Forelimb muscle (tissue), 1 donor: ENCODE data around the gene ZNRF3. TPM values are rescaled to one million over a fixed set of nuclear protein-coding genes. Genes with fewer than 3 reads are reported as not detected.
A peak's percentile ranks its signal among the peaks of the same experiment; 100 is the strongest.
"Not testable (repeated sequence)": the region's sequence is repeated elsewhere in the genome, so short reads cannot be mapped to it uniquely, and the experiment has no call there.

Experiments
- DNase-seq: peaks from one replicate; pipeline ENCODE4 v3.0.0-alpha.2; 2013; ENCODE audit warnings: low read depth
- polyA plus RNA-seq: library from polyadenylated mRNA; unstranded; fragments of 120-200 nt; gene quantifications from one replicate; pipeline ENCODE4 v1.2.1, GENCODE V29; 2013; ENCODE audit not compliant: insufficient read length

Gene ZNRF3
- polyA plus RNA-seq: 9.7 TPM

GRCh38 chr22:28882878-28883656, at the start of gene ZNRF3:
ZNRF3 (plus strand) TSS chr22:28883572; CDS start chr22:28883767, 195 bp downstream.
- DNase-seq: no peak

- DNase-seq: no peak
These were observed 47.7 kb upstream of the ZNRF3 start for GRCh38 chr22:28835630-28836189.

- no peak for DNase-seq
These were observed 45.7 kb upstream of the ZNRF3 start for GRCh38 chr22:28837640-28838039.

DNA sequence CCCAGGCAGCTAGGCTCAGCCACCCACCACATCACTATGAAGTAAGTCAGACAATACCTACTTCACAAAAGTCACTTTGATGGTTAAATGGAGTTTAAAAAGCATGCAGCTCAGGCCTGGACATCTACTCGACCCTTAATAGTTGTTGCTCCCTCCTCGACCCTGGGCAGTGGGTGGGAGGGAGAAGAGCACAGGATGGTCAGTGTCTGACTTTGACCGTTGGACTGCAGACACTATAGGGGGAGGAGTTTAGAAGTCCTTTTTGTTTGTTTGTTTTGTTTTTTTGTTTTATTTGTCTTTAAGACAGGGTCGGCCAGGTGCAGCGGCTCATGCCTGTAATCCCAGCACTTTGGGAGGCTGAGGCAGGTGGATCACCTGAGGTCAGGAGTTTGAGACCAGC, 44.4 kb upstream of the ZNRF3 start:
- no peak for DNase-seq

- DNase-seq: no peak
These were observed 42.3 kb upstream of the ZNRF3 start for GRCh38 chr22:28841111-28841510.

- no peak for DNase-seq
These were observed 39.7 kb upstream of the ZNRF3 start for GRCh38 chr22:28843633-28844032.

GRCh38 chr22:28844277-28844676, 39.1 kb upstream of the ZNRF3 start:
- DNase-seq: not testable (repeated sequence)

- no peak for DNase-seq
These were observed 36.4 kb upstream of the ZNRF3 start for GRCh38 chr22:28846994-28847393.

DNA sequence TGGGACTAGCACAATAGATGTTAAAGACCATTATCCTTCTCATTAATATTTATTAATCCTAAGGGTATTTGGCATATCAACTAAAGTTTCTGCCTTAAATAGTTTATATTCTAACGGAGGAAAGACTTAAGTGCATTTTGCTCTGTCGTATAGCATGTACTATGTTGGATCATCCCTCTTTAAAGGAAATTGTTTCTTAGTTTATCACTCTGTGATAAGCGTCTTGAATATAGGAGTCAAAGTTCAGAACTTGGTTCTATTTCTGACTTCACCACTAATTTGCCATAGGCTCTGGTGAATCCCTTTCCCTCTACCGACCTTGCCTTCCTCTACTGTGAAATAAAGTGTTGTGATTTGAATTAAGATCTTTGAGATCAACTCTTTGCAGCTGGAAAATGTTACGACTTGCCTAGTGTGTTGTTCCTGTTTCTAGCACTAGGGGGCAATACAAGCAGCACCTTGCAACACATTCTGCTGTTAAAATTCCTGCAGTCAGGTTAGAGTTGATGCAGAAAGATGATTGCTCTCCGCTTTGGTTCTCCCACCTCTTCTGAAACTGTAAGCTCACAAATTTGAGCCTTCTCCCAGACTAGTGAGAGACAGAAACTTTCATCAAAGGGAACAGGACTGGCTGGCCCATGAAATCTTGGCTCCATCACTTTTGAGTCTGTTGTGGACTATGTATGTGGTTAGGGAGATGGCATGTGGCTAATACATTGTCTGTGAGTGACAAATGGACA, 27.8 kb upstream of the ZNRF3 start:
- DNase-seq: peak; percentile 53

DNA sequence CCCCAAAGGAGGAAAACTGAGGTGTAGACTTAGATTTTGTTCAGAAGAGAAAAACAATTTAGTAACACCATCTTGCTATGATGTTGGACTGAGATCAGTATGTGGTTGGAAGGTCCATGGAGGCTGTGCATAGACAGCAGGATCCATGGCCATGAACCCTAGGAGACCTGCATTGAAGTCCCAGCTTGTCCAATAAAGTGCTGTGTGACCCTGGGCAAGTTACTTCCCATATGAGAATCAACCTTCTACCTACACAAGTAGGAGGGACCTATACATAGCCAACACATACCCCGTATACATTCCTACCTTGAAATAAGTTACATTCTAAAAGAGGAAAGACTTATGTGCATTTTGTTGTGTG, 27.3 kb upstream of the ZNRF3 start:
- no peak for DNase-seq

DNA sequence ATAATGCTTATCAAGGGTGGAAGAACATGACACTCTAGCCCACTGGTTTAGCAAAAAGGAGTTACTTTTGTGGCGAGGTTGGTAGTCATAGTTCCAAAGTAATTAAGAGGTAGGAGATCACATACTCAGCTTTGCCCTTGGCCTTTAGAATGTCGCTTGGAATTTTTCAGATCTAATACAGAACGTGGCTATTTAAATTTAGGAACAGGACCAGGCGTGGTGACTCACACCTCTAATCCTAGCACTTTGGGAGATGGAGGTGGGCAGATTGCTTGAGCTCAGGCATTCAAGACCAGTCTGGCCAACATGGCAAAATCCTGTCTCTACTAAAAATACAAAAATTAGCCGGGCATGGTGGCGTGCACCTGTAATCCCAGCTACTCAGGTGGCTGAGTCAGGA, 26.1 kb upstream of the ZNRF3 start:
- DNase-seq: no peak

DNA sequence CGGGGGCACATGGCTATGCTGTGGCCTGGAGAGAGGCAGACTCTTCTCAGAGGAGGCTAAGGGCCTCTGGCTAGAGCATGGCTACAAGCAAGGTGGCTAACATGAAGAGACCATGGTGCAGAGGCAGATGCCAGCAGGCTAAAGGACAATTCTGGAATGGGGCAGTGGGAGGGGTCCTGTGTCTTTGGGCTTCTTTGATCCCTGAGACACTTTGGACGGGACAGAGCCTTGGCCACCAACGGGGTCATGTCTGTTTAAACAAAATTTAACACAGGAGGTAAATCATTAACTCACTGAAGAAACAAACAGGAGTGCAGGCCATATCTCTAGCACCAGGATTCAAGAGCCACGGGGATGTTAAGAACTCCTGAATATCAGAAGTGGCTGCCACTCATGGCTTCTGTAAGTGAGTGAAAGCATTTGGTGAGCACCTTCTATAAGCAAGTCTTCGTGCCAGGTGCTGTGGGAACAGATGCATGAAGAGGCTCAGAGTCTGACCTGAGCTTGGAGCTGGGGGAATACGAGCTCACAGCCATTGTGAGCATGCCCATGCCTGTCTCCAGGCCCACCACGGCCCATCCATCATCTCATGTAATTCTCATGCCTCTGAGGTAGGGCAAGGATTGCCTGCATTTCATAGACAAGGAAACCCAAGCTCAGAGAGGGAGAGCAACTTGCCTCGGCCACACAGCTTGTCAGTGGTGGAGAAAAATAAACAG, 18.3 kb upstream of the ZNRF3 start:
- DNase-seq: no peak

- no peak for DNase-seq
These were observed 16.2 kb upstream of the ZNRF3 start for GRCh38 chr22:28867191-28867590.

GRCh38 chr22:28868389-28868788, 15.0 kb upstream of the ZNRF3 start:
- not testable (repeated sequence) for DNase-seq

- no peak for DNase-seq
These were observed 13.6 kb upstream of the ZNRF3 start for GRCh38 chr22:28869736-28870135.

GRCh38 chr22:28873183-28873963, 10.0 kb upstream of the ZNRF3 start:
- DNase-seq: no peak

- DNase-seq: no peak
These were observed 9.3 kb upstream of the ZNRF3 start for GRCh38 chr22:28874061-28874460.

DNA sequence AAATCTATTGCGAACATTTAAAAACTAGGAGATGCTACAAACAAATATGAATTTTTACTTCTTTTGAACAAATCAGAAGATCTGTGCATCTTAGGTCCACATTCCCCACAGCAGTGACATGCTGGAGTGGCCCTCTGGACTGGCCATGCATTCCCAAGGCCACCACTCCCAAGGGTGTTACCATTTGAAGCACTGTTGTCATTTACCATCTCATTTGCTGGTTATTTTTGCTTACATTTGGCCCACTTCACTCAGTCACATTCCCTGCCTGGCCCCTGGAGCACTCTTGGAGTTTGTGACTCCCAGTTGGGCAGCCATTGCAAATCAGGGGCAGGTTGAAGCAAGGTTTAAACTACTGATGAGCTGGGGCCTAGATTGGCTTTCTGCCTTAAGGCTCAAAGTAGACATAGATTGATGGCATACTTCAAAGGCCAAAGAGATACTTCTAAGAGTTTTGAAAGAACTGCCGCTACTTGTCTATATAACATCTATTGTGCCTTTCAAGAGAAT, 8.5 kb upstream of the ZNRF3 start:
- DNase-seq: no peak

GRCh38 chr22:28882545-28882877, 861 bp upstream of the ZNRF3 start:
- no peak for DNase-seq

DNA sequence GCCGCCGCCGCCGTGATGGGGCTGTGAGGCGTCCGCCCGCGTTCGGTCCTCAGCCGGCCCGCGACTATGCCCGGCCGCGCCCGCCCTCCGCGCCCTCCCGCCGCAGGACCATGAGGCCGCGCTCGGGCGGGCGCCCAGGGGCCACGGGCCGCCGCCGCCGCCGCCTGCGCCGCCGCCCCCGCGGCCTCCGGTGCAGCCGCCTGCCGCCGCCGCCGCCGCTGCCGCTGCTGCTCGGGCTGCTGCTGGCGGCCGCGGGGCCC, 215 bp downstream of the ZNRF3 start:
- no peak for DNase-seq

- no peak for DNase-seq
These were observed 760 bp downstream of the ZNRF3 start for GRCh38 chr22:28883917-28884746.
